ENCODE results near the gene ZNF654. TPM values are rescaled to one million over a fixed set of nuclear protein-coding genes. Genes with fewer than 3 reads are reported as not detected.

Gene ZNF654
- total RNA-seq, 1 experiment from 2014 or later, result 7.6 TPM

DNA sequence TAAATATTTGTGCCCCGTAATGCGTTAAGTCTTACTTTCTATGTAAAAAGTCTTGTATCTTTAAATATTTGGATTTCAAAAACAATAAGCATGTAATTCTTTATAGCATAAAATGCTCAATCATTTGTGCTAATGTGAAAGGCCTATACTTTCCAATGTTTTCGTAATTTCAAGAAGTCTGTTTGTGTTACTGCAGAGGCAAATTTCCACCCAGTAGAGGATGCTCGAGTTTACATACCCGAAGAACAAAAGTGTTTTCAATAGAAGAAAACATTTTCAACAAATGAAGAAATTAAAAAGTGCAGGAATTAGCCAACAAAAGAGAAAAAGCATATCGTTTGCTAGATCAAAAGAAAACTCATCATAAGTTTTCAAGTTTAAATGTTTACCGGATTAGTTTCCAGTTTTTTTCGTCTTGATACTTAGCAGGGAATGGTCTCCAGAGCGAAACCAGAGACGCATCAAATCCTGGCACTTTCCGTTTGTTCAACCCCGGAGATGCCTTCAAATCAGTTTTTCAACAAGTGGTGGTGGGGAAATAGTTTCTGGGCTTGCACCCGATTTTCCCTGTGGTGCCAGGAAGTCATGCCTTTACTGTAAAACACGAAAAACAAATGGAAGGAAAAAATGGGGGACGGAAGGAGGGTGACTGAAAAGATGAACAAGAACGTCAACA, 1.3 kb upstream of the ZNF654 start:
- peak; percentile 14 for DNase-seq (ENCODE audit: low read depth)
- in situ Hi-C loops (cut with HindIII; ENCODE audit: low pct_unique_long_range_greater_than_20kb, low sequenced_read_pairs), result no loop called here

DNA sequence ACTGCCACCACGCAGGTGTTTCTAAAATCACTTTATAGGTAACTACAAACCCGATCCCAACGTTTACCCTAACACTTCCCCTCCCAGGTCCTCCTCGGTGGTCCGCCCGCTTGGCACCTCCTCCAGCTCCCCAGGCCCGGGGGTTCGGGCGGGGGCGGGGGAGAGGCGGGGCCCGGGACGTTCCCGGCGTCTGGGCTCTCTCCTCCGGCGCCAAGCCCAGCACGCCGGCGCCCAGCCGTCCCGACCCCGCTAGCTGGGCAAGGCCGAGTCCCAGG, 812 bp upstream of the ZNF654 start:
- in situ Hi-C loops (cut with HindIII; ENCODE audit: low pct_unique_long_range_greater_than_20kb, low sequenced_read_pairs), result no loop called here
- DNase-seq (ENCODE audit: low read depth), result no peak

DNA sequence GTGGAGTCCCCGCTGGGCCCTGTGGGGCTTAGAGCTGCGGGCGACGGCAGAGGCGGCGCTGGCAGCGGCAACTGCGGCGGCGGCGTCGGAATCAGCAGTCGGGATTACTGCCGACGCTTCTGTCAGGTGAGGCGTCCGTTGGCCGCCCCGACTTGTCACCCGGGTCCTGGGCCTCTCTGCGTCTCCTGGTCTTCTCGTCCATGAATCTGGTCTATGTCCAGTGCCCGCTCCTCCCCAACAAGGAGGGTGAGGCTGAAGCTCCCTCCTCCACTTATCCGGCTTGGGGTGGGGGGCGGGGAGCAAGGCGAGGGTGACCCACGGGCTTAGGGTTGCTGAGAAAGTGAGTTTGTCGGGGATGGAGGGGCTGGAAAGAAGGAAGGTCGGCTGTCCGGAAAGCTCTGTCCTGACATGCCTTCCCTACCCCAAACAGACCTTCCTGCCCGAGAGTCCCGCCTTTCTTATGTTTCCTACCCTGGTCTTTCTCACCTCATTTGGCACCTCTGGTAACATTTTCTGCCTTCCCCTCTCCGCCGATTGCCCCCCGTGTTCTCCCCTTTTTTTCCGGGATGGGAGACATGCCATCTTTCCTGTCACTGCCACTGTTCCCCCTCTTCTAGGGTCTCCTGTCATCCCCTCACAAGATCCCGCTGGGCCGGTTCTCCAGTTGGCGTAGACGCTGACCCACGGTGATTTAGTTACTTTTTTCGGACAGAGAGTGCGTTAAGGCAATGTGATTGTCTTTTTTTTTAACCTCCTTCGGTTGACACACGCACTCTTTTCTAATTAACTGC, 520 bp downstream of the ZNF654 start:
- DNase-seq (ENCODE audit: low read depth), result no peak
- in situ Hi-C loops (cut with HindIII; ENCODE audit: low pct_unique_long_range_greater_than_20kb, low sequenced_read_pairs), result no loop called here

DNA sequence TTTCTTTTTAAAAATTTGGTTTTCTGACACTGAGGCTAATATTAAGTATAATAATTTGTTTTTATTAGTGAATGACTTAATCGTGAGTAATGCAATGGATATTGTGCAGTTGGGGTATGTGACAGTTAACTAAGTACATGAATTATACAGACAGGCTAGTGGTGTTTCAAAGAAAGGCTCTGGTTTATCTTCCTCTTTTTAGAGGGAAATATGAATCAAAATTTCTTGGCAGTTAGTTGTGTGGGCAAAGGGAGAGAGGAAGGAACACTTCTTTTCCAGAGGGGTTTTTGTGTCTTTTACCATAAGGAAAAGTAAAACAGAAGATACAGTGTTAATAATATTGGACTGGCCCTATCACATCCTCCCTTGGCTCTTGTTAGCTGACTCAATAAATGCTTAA, 2.7 kb downstream of the ZNF654 start:
- in situ Hi-C loops (cut with HindIII; ENCODE audit: low pct_unique_long_range_greater_than_20kb, low sequenced_read_pairs), result no loop called here
- no peak for DNase-seq (ENCODE audit: low read depth)

DNA sequence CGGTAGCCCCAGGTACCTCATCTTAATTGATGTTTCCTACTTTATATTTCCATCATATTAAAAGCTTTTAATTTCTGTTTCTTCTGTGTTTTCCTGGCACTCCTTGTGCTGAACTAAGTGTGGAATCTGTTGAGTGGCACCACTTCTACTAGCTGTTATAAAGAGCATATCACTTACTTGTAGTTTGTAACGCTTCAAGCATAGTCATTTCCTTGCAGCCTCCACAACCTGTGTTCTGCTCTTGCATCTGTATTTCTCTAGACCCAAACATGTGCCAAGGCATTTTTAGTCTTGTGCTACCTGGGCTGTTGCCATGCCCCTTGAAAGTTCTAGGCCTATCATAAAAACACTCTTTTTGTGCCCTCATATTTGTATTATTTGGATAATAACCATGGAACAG, 16.0 kb downstream of the ZNF654 start:
- no peak for DNase-seq (ENCODE audit: low read depth)
- in situ Hi-C loops (cut with HindIII; ENCODE audit: low pct_unique_long_range_greater_than_20kb, low sequenced_read_pairs), result no loop called here

DNA sequence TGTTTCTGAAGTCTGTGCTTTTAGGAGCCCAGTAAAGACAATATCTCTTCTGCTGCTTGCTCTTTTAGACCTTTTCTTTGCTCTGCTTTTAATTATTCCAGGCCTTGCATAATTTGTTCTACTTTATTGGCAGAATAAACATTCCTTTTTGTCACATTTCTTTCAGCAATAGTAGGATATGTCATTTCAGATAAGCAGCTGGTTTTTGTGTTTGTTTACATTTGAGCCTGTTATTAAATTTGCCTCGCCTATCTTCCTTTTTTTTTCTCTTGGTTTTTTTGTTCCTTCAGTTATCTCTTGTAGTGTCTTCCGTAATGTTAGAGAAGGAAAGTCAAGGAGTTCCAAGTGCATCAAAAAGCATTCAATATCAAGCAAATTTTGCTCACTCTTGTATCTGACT, 16.4 kb downstream of the ZNF654 start:
- no peak for DNase-seq (ENCODE audit: low read depth)
- in situ Hi-C loops (cut with HindIII; ENCODE audit: low pct_unique_long_range_greater_than_20kb, low sequenced_read_pairs), result no loop called here

DNA sequence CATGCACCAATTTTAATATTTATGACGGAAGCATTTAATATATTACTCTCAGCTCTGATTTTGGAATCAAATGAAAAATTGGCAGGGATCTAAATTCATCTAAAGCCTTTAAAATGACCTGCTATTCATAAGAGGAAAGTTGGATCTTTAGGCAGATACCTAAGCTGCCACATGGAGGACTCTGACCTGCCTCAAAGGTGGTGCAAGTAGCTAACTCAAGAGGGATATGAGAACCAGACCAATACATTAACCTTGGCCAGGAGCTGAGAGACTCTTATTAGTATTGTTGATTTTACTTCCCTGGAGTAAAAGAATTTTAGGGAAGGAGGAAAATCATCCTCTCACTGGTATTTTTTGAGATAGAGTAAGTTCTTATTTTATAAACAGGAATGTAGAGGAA, 17.7 kb downstream of the ZNF654 start:
- no peak for DNase-seq (ENCODE audit: low read depth)
- in situ Hi-C loops (cut with HindIII; ENCODE audit: low pct_unique_long_range_greater_than_20kb, low sequenced_read_pairs), result no loop called here

DNA sequence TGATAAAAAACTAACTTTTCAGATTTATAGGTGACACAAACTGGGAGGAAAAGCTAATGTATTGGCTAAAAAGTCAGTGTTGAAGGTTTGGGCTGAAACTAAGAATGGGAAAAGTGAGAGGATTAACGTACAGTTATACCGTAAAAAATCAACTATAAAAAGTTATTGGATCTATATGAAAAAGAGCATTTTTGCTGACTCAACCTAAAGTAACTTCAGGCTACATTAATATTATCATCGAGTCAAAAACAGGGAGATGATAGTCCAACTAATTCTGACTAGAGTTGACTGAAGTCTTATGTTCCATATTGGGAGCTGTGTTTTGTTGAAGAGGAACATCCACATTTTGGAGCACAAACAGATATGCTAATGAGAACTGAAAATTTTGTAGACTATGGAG, 19.9 kb downstream of the ZNF654 start:
- no peak for DNase-seq (ENCODE audit: low read depth)
- in situ Hi-C loops (cut with HindIII; ENCODE audit: low pct_unique_long_range_greater_than_20kb, low sequenced_read_pairs), result no loop called here

DNA sequence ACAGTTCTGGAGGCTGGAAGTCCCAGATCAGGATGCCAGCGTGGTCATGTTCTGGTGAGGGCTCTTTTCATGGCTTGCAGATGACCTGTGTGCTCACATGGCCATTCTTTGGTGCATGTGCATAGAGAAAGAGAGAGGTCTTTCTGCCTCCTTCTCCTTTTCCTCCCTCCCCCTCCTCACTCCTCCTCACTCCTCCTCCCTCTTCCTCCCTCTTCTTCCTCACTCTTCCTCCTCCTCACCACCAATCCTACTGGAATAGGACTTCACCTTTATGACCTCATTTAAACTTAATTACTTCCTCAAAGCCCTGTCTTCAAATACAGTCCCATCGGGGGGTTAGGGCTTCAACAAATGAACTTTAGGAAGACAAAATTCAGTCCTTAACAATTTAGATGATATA, 23.8 kb downstream of the ZNF654 start:
- in situ Hi-C loops (cut with HindIII; ENCODE audit: low pct_unique_long_range_greater_than_20kb, low sequenced_read_pairs), result no loop called here

DNA sequence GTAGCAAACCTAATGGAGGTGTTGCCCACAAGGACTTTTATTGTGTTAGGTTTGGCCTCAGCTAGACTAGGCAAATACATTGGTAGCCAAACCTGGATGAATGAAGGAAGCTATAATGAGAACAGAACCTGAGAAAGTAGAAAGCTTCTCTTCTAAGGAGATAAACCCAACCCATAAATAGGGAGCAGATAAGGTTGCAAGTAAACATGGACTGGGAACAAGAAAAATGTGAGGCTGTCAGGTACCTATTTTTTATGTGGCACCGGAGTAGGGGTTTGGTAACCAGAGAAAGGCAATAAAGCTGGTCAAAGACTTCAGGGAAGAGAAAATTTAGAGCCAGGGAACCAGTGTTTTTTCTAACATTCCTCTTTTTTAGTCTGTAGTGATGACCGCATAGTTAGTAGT, 25.0 kb downstream of the ZNF654 start:
- DNase-seq (ENCODE audit: low read depth), result no peak
- in situ Hi-C loops (cut with HindIII; ENCODE audit: low pct_unique_long_range_greater_than_20kb, low sequenced_read_pairs), result no loop called here

More for the DNA sequence above, 23.8 kb downstream of the ZNF654 start:
- DNase-seq (ENCODE audit: low read depth), result no peak

DNA sequence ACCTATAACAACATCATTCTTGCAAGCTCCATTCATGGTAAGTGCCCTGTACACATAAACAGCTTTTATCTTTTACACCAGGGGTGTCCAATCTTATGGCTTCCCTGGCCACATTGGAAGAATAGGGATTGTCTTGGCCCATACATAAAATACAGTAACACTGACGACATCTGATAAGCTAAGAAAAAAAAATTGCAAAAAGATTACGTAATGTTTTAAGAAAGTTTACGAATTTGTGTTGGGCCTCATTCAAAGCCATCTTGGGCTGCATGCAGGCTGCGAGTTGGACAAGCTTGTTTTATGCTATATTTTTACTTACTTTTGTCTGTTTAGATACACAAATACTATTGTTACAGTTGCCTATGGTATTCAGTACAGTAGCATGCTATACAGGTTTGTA, 31.6 kb downstream of the ZNF654 start:
- DNase-seq (ENCODE audit: low read depth), result no peak
- in situ Hi-C loops (cut with HindIII; ENCODE audit: low pct_unique_long_range_greater_than_20kb, low sequenced_read_pairs), result no loop called here

DNA sequence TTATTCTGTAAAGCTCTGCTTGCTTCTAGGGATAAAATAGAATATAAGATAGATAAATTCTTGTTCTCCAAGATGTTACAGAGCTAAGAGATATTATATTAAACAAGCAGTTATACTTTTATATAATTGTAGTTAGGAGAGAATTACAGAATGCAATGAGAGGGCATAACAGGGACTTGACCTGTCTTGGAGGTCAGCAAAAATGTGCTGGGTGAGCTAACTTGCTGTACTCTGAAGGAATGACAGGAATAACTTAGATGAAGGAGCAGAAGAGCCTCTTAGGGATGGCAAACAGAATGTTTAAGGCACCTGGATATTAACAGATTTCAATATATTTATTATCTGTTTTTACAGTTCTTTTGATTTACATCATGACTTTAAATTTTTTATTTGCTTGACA, 33.2 kb downstream of the ZNF654 start:
- in situ Hi-C loops (cut with HindIII; ENCODE audit: low pct_unique_long_range_greater_than_20kb, low sequenced_read_pairs), result no loop called here
- DNase-seq (ENCODE audit: low read depth), result no peak

DNA sequence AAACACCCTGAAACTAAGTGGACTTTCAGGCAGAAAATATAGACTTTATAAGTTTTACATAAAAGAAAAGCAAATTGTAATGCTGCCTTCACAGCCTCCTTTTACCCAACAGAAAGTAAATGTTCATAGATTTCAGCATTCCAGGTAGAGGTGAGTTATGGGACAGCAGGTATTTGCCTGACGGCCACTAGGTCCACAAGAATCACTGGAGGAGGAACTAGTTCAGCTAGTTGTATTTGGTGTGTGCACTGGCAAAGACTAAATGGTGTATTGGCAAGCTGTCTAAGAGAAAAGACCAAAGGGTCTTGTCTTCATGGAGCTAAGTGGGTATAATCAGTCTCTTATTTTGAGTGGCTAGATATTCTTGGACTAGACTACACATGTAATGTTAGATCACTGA, 34.2 kb downstream of the ZNF654 start:
- no peak for DNase-seq (ENCODE audit: low read depth)
- in situ Hi-C loops (cut with HindIII; ENCODE audit: low pct_unique_long_range_greater_than_20kb, low sequenced_read_pairs), result no loop called here

DNA sequence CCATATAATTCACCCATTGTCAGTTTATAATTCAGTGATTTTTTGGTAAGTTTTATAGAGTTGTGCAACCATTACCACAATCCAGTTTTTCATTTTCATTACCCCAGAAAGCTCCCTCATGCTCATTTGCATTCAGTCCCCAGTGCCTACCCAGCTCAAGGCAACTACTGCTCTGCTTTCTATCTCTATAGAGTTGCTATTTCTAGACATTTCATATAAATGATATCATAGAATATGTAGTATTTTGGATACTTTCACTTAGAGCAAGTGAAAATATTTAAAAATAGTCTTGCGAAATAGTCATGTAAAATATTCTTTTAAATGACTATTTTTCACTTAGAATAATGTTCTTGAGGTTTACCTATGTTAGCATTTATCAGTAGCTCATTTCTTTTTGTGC, 42.1 kb downstream of the ZNF654 start:
- no peak for DNase-seq (ENCODE audit: low read depth)
- in situ Hi-C loops (cut with HindIII; ENCODE audit: low pct_unique_long_range_greater_than_20kb, low sequenced_read_pairs), result no loop called here

DNA sequence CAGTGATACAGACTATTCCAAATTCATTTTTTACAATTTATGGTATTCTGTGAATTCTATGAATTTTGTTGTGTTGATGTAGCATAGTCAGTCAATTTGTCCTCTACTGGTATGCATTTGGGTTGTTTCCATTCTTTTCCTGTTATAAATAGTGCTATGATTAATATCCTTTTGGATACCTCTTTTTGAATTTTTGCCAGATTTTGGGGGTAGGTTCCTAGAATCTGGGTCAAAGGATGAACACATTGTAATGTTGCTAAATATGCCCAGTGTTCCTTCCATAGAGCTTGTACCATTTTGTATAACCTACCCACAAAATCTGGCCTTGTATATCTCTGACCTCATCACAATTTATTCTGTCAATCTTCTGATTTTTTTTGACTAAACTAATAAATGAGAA, 46.3 kb downstream of the ZNF654 start:
- in situ Hi-C loops (cut with HindIII; ENCODE audit: low pct_unique_long_range_greater_than_20kb, low sequenced_read_pairs), result no loop called here
- no peak for DNase-seq (ENCODE audit: low read depth)

DNA sequence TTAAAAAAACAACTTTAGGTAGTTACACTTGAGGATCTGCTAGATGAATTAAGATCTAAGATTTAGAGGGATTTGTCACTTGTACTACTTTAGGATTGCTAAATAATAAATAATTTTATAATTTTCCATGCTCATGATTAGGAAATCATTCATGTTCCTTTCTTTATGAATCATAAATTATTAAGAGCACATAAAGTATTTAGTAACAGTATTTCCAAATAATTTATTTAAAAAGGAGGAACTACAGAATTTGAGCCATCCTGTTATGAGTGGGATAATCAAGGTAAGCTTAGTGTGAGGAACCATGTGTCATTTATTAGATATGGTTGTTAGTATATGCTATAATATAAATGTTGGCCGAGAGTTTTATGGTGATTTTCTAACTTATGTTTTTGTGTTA, 53.2 kb downstream of the ZNF654 start:
- in situ Hi-C loops (cut with HindIII; ENCODE audit: low pct_unique_long_range_greater_than_20kb, low sequenced_read_pairs), result no loop called here

DNA sequence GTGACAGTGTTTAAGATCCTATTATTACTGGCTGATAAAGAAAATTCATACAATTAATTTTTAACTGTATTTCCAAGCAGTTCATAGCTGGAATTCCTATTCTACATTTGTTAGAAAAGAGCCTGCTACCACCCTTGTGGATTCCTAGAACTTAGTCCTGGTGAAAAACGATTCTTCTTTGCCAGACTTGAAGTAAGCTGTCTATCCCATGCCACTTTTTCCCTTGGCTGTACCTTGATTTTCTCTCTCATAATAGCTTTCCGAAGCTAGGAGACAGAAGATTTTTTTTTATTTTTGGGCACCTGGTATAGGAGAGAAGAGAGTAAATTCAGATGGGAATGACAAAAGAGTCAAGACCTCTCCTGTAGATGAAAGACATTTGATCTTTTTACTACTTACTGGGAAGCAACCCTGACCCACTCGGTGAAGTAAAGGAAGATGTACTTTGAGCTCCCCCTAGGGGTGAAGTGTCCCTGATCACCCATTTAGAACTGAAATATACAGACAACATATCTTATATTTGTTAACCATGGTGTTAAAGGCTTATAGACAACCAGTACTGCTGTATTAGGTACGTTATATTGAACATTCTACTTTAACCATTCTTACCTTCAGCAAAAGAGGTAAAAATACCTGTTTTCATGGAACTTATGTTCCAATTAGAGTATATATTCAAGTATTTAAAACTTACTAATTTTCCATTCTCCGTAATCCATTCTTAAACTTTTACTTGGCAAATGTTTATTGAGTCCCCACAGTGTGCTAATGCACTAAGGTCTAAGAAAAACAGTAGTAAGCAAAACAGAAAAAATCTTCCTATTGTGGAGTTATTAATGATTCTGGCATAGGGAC, 54.5 kb downstream of the ZNF654 start:
- peak; percentile 30 for DNase-seq (ENCODE audit: low read depth)
- in situ Hi-C loops (cut with HindIII; ENCODE audit: low pct_unique_long_range_greater_than_20kb, low sequenced_read_pairs), result no loop called here

More for the DNA sequence above, 53.2 kb downstream of the ZNF654 start:
- DNase-seq (ENCODE audit: low read depth), result no peak

DNA sequence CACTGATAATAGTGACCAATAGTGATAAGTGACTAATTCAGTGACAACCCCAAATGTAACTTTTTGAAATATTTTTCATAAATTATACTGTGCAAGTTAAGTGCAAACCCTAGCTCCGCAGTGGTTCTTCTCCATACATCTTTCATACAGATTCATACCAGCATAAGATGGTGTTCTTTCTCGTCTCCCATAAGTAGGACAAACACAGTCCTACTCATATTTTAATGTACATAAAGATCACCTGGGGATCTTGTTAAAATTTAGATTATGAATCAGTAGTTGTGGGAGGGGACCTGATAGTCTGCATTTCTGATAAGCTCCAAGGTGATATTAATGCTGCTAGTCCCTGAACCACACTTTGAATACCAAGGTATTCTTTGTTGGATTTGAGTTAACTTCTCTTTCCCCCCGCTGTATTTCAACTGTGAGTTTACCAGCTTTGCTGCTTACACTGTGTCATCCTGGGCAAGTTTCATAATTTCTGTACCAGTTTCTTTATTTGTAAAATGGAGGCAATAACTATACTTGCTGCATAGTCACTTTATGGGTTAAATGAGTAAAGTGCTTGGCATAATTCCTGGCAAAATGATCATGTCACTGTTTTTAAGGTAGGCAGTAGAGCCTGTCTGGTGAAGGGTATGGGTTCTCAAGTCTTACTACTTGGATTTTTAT, 56.0 kb downstream of the ZNF654 start:
- in situ Hi-C loops (cut with HindIII; ENCODE audit: low pct_unique_long_range_greater_than_20kb, low sequenced_read_pairs), result no loop called here
- no peak for DNase-seq (ENCODE audit: low read depth)

DNA sequence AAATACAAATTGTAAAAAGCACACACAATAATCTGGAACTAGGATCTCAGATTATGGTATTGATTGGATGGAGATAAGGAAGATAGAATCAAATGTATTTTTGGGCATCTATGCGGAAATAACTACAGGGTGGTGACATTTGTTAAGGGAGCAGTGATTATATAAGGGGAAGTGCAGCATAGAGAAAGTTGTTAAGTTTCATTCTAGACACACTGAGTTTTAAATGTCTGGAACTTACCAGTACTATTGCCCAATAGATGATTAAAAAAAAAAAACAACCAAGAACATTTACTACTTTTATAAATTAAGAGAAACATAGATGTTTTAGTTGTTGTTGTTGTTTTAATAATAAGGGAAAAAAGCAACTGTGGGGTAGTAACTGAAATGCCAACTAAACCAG, 58.6 kb downstream of the ZNF654 start:
- in situ Hi-C loops (cut with HindIII; ENCODE audit: low pct_unique_long_range_greater_than_20kb, low sequenced_read_pairs), result no loop called here
- DNase-seq (ENCODE audit: low read depth), result no peak
